Astrocyte of the spinal cord (primary cell): ENCODE results near the gene CPM.

Experiments
- DNase-seq: peaks from one replicate; pipeline ENCODE4 v3.0.0; 2011; ENCODE audit warnings: low read depth, low spot score
- H3K4me3 ChIP-seq: 2 replicates; pipeline ENCODE4 v1.5.1; 2011; ENCODE audit warnings: low read depth, mild to moderate bottlenecking, low read length, moderate library complexity
- in situ Hi-C: cut with HindIII; loops from 2 replicates; pipeline ENCODE4 v1.10.0; 2017; ENCODE audit warnings: low sequenced_read_pairs
- TF ChIP-seq, protein P1 (sequence below): IDR thresholded peaks from 2 replicates; pipeline ENCODE4 v1.5.1; 2012; ENCODE audit warnings: low read depth, mild to moderate bottlenecking, low read length, inconsistent platforms

The CPM gene

DNA sequence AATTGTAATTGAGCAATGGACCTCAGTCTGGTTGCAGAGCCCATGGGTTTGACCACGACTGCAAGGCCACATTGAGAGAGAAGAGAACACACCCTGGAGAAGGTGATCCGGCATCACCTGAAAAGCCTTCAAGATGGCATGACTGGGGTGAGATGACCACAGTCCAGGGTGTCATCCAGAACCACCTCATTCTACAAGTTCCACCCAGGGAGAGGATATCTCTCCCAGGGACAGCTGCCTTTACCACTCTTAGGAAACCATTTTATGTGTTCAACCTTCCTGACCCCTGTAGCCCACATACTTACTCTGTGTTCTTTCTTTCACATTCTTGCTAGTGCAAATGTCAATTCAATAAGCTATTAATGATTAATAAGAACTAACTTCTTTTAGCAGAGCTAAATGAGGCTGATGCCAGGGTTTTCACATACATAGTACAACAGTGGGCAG lies 43.4 kb upstream of the CPM start:
- no peak for DNase-seq
- H3K4me3 ChIP-seq, result no peak overlapping the region
- in situ Hi-C loops, result no loop called here
- TF ChIP-seq, protein P1, sequence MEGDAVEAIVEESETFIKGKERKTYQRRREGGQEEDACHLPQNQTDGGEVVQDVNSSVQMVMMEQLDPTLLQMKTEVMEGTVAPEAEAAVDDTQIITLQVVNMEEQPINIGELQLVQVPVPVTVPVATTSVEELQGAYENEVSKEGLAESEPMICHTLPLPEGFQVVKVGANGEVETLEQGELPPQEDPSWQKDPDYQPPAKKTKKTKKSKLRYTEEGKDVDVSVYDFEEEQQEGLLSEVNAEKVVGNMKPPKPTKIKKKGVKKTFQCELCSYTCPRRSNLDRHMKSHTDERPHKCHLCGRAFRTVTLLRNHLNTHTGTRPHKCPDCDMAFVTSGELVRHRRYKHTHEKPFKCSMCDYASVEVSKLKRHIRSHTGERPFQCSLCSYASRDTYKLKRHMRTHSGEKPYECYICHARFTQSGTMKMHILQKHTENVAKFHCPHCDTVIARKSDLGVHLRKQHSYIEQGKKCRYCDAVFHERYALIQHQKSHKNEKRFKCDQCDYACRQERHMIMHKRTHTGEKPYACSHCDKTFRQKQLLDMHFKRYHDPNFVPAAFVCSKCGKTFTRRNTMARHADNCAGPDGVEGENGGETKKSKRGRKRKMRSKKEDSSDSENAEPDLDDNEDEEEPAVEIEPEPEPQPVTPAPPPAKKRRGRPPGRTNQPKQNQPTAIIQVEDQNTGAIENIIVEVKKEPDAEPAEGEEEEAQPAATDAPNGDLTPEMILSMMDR, result no peak

DNA sequence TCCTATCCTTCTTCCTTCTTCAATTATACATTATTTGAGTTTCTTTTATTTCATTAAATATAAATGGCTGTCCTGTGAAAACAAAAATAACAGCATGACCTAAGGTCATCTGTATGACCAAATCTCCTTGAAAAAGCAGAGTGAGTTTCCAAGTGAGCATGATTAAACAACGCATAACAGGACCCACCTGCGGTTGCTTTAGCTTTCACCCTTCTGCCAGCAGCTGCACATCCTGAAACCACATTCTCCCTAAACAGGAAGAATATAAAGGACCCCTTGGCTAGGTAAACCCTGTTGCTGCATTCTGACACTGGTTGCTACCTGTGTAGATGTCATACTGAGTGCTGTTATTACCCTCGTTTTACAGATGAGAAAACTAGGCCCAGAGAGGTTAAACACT lies 42.8 kb upstream of the CPM start:
- in situ Hi-C loops, result no loop called here
- TF ChIP-seq, protein P1, result no peak
- H3K4me3 ChIP-seq, result no peak overlapping the region
- DNase-seq, result no peak

DNA sequence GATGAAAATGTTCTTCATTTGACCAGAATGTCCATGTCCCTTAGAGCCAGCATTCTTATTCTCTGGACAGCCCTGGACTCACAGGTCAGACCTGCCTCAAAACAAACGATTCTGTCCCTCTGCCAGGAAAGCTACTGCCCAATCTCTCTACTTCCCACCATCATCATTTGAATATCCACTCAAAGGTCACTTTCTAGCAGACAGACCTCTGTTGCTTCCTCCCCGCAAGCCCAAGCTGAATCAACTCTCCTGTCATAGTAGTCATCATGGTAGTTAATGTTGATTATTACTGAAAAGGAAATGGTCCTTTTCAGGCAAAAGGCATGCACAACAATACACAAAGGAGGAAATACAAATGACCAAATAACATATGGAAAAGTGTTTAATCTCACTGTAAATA lies 39.6 kb upstream of the CPM start:
- no peak overlapping the region for H3K4me3 ChIP-seq
- TF ChIP-seq, protein P1, result no peak
- in situ Hi-C loops, result no loop called here
- no peak for DNase-seq

DNA sequence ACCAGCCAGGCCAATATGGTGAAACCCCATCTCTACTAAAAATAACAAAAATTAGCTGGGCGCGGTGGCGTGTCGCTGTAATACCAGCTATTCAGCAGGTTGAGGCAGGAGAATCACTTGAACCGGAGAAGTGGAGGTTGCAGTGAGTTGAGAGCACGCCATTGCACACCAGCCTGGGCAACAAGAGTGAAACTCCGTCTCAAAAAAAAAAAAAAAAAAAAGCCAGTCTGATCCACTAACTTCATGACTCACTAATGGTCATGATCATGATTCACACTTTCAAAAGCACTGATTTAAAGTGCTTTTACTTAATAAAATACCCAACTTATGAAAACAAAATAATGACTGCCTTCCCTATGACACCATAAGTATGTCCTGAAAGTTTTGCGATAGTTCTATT lies 38.4 kb upstream of the CPM start:
- TF ChIP-seq, protein P1, result no peak
- peak; percentile 67 for DNase-seq
- no peak overlapping the region for H3K4me3 ChIP-seq
- in situ Hi-C loops, result no loop called here

DNA sequence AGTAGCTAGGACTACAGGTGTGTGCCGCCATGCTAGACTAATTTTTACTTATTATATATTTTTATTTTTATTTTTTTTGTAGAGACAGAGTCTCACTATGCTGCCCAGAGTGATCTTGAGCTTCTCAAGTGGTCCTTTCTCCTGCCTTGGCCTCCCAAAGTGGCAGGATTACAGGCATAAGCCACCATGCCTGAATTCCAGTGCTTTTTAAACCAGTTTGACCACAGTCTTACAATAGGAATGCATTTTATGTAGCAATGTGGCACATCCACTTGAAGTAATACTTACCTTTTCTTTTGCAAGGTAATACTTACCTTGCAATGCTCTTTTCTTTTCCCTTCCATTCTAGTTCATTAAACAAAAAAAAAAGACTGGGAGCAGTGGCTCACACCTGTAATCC lies 38.0 kb upstream of the CPM start:
- H3K4me3 ChIP-seq, result no peak overlapping the region
- no peak for DNase-seq
- TF ChIP-seq, protein P1, result no peak
- in situ Hi-C loops, result no loop called here

DNA sequence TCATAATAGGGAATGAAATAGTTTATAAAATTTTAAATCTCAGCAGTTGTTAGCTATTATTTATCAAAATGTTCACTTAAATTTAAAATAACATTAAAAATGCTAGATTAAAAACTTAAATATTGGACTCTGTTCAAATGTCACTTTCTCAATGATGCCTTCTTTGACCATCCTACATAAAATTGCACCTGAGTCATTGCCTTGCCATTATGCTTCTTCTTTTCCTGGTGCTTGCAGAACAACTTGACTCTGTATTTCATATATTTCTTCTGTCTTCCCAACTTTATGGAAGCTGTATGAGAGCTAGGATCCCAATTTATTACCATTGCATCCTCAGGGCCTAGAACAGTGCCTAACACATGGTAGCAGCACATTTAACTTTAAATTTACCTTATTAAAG lies 37.3 kb upstream of the CPM start:
- H3K4me3 ChIP-seq, result no peak overlapping the region
- TF ChIP-seq, protein P1, result no peak
- no peak for DNase-seq
- in situ Hi-C loops, result no loop called here

DNA sequence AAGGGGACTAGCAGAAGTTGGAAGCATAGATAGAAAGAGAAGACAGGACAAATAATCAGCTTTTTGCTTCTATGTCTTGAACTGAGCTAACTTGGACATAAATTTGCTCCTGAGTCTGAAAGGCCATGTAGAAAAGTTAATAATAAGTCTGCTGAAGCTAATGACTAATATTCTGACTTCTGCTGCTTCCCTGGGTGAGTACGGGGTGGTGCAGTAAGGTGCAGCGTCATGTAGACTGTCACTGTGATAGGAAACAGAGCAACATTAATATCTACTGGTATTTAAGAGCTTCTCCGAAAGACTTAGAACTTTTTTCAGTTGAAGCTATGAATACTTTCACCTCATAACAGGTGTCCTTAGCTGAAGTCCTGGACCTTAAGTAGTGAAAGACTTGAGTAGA lies 34.1 kb upstream of the CPM start:
- TF ChIP-seq, protein P1, result no peak
- no peak overlapping the region for H3K4me3 ChIP-seq
- in situ Hi-C loops, result no loop called here
- DNase-seq, result no peak
